GM18951 (cell line): ENCODE results near the gene ZDHHC11B.
"Not testable (repeated sequence)": the region's sequence is repeated elsewhere in the genome, so short reads cannot be mapped to it uniquely, and the experiment has no call there.

ENCODE experiments used
- POLR2A ChIP-seq: IDR thresholded peaks from 4 replicates; pipeline ENCODE4 v1.6.1; 2011; ENCODE audit warnings: mild to moderate bottlenecking; ENCODE audit not compliant: insufficient read length, insufficient read depth; ENCODE audit errors: extremely low read depth
- in situ Hi-C: fragments of 300-500 bp; cut with MboI; formaldehyde crosslinking; loops from one replicate; pipeline ENCODE4 v1.12.0; 2022; ENCODE audit warnings: low sequenced_read_pairs, mixed read lengths, inconsistent platforms; ENCODE audit not compliant: unreplicated experiment

ZDHHC11B gene

GRCh38 chr5:751496-751895 is 33.0 kb downstream of the ZDHHC11B start:
- in situ Hi-C loops, result no loop called here
- no peak for TF ChIP-seq POLR2A

- in situ Hi-C loops, result not testable (repeated sequence)
Measured at GRCh38 chr5:750226-750625, 34.3 kb downstream of the ZDHHC11B start.

GRCh38 chr5:749101-749670 is 35.3 kb downstream of the ZDHHC11B start:
- TF ChIP-seq POLR2A, result no peak
- in situ Hi-C loops, result no loop called here

GRCh38 chr5:748011-748980 is 36.2 kb downstream of the ZDHHC11B start:
- in situ Hi-C loops, result not testable (repeated sequence)

- in situ Hi-C loops, result not testable (repeated sequence)
Measured at GRCh38 chr5:747303-747844, 37.2 kb downstream of the ZDHHC11B start.

GRCh38 chr5:746258-746761 is 38.2 kb downstream of the ZDHHC11B start:
- in situ Hi-C loops, result no loop called here
- no peak for TF ChIP-seq POLR2A

GRCh38 chr5:745272-746142 is 39.0 kb downstream of the ZDHHC11B start:
- in situ Hi-C loops, result not testable (repeated sequence)

- in situ Hi-C loops, result loop anchor here (5.0 kb wide), 1 partner anchor 88 kb away; no protein-coding TSS in a partner anchor
Measured at GRCh38 chr5:743696-744404, 40.7 kb downstream of the ZDHHC11B start.

- in situ Hi-C loops, result loop anchor here (5.0 kb wide), 1 partner anchor 90 kb away; no protein-coding TSS in a partner anchor
Measured at GRCh38 chr5:742276-742675, 42.3 kb downstream of the ZDHHC11B start.

GRCh38 chr5:734145-734544 is 50.4 kb downstream of the ZDHHC11B start:
- in situ Hi-C loops, result not testable (repeated sequence)

- in situ Hi-C loops, result not testable (repeated sequence)
Measured at GRCh38 chr5:732754-733454, 51.6 kb downstream of the ZDHHC11B start.

GRCh38 chr5:729225-729624 is 55.3 kb downstream of the ZDHHC11B start:
- in situ Hi-C loops, result not testable (repeated sequence)

GRCh38 chr5:727087-727486 is 57.4 kb downstream of the ZDHHC11B start:
- in situ Hi-C loops, result not testable (repeated sequence)

- in situ Hi-C loops, result not testable (repeated sequence)
Measured at GRCh38 chr5:723865-724264, 60.7 kb downstream of the ZDHHC11B start.

- in situ Hi-C loops, result not testable (repeated sequence)
Measured at GRCh38 chr5:723309-723708, 61.2 kb downstream of the ZDHHC11B start.

GRCh38 chr5:719379-719778 is 65.2 kb downstream of the ZDHHC11B start:
- in situ Hi-C loops, result loop anchor here (5.0 kb wide), 1 partner anchor 83 kb away; no protein-coding TSS in a partner anchor
